RPMI8226 (cell line): ENCODE results near the gene CD300C.
"Not testable (repeated sequence)": the region's sequence is repeated elsewhere in the genome, so short reads cannot be mapped to it uniquely, and the experiment has no call there.

Source experiments
- DNase-seq: peaks from one replicate; pipeline ENCODE4 v3.0.0-alpha.2; 2015

CD300C gene

DNA sequence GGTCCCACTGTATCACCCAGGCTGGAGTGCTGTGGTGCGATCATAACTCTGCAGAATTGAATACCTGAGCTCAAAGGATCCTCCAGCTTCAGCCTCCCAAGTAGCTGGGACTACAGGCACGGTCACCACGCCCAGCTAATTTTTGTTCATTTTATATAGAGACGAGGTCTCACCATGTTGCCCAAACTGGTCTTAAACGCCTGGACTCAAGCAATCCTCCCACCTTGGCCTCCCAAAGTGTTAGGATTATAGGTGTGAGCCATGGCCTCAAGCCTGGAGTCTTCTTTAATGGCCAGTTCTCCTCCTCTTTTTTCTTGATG is 15.1 kb downstream of the CD300C start:
- no peak for DNase-seq

DNA sequence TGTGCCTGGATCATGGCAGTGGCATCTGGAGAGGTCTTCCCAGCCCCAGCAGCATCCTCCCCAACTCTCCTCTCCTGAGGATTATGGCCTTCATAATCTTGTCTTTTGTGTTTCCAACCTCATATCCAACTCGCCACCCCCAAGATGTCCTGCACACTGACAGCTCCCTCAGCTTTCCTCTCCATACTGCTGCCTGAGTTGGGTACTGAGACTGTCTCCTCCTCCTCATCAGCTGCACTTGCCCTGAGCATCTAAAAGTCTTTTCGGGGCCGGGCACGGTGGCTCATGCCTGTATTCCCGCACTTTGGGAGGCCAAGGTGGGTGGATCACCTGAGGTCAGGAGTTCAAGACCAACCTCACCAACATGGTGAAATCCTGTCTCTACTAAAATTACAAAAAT is 16.7 kb downstream of the CD300C start:
- DNase-seq: no peak

DNA sequence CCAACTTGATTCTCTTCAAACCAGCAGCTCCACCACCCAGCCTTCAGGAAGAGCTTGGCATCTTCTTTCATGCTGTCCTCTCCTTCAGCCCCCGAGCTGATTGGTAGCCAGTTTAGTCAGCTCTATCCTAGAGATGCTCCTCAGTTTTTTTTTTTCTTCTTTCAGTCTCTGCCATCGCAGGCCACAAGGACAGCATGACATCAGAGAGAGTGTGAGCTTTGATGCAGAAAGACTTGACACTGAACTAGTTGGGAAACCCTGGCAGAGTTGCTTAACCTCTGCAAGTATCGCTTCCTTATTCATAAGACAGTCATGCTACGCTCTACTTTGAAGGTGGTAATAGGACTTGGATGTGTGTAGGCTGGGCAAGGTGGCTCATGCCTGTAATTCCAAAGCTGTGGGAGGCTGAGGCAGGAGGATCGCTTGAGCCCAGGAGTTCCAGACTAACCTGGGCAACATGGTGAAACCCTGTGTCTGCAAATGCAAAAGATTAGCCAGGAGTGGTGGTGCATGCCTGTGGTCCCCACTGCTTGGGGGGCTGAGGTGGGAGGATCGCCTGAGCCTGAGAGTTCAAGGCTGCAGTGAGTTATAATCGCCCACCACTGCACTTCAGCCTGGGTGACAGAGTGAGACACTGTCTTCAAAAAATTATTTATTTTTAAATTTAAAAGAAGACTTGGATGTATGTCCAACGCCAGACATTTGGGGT is 17.3 kb downstream of the CD300C start:
- peak; percentile 68 for DNase-seq

DNA sequence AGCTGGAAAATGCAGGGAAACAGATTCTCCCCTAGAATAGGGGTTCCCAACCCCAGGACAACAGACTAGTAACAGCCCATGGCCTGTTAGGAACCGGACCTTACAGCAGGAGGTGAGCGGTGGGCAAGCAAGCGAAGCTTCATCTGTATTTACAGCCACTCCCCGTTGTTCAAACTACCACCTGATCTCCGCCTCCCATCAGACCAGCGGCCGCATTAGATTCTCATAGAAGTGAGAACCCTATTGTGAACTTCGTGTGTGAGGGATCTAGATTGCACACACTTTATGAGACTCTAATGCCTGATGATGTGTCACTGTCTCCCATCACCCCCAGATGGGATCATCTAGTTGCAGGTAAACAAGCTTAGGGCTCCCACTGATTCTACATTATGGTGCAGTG is 18.2 kb downstream of the CD300C start:
- DNase-seq: no peak

DNA sequence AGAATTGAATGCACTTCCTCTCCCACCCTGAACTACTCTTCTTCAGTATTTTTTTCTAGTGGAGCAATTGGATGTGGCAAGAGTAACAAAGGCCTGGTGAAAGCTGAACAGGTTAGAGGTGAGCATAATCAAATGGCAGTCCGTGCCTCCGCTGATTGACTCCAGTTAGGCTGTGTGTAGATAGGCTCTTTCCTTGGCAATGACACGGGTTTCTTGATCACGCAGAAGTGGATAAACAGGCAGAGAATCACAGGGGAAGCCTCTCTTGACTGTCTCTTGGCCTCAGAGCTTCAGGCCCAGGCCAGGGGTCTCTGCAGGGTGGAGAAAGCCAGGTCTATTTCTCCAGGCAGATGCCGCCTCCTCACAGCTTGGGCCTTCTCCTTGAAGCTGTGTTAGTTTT is 18.8 kb downstream of the CD300C start:
- DNase-seq: no peak

DNA sequence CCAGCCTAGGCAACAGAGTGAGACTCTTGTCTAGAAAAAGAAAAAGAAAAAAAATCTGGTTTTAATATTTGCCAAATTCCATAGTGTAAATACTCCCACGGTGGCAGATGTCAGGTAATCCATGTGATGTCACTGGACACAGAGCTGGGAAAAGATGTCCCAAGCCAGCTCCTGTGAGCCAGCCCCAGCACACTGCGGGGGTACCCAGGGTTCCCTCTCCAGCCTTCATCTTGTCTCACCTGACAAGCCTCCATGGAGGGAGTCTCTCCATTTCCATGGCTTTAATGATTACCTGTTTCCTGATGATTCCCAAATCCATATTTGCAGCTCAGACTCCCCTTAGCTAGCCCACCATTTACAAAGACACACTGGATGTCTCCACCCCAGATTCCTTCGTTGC is 19.2 kb downstream of the CD300C start:
- DNase-seq: no peak

DNA sequence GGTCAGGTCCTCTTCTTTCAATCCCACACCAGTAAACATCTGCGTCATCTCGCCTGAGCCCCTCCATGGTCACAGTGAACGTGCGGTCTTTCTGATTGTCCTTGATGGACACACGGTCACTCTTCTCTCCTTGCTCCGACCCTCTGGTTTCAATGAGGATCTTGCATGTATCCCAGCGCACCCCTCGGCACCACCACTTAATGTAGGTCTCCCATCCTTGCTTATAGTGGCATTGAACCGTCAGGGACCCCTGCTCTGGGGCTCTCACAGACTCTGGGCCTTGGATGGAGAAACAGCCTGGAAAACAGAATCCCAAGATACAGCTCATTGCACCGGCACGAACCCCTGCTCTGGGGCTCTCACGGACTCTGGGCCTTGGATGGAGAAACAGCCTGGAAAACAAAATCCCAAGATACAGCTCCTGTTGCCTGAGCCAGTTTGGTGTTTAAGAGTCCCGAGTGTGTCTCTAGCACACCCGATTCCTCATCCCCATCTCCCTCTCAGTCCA is 20.1 kb downstream of the CD300C start:
- DNase-seq: no peak

DNA sequence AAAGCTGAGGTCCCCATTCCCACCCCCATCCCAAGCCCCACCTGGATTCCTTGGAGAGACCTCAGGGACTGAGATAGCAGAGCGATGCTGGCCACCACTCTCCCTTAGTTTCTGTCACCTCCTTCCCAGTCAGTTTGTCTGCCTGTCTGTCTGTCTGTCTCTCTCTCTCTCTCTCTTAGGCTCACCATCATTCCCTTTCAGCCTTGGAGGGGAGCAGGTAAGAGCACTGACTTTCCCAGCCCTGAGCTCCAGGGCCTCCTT is 20.5 kb downstream of the CD300C start:
- DNase-seq: no peak

DNA sequence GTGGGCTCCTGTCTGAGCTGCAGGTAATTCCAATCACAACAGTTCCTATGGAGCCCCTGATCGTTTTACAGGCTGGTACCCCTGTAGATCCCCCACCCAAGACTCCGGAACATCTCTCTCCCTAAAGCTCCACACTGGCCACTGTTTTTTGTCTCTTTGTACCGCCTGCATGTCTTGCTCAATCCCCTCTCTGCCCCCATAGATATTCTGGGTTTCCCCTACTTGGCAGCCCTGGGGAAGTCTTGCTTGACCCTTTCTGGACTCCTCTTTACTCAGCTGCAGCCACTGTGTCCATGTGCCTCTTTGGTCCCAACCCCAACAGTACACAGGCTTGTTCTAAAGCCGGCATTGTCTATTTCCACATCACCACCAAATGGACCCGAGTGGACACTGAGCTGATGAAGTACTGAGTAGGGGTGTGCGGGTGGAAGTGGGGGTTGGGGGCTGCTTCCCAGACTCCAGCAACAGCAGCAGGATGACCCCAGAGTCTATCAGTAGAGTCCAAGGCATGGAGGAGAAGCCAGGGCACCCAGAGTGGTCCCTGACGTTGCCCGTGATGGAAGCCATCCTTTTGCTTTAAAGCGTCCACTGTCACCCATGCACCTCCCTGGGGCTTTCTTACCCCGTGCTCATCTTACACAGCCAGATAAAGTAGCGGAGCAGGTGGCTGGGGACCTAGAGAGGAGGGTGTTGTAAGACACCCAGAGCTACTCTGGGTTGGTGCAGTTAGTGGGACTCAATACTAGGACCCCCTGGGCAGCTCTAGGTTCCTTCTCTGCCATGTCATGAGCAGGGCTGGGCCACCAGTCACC is 21.1 kb downstream of the CD300C start:
- DNase-seq: no peak

DNA sequence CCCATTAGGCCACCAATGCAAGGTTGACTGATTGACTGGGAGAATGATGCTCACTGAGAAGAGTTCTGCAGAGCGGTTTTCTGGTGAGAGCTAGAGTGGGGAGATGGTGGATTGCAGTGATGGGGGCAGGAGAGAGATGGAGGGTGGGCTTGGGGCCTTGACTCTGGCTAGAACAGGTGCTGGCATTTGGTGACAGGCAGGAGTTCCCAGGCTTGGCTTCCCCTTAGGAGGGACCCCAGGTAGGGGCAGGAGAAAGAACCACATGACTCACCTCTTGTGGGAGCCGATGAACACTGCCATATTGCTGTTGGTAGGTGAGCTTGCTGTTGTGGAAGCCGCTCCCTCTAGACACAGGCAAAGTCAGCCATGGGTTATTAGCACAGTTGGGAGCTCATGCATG is 22.6 kb downstream of the CD300C start:
- no peak for DNase-seq

DNA sequence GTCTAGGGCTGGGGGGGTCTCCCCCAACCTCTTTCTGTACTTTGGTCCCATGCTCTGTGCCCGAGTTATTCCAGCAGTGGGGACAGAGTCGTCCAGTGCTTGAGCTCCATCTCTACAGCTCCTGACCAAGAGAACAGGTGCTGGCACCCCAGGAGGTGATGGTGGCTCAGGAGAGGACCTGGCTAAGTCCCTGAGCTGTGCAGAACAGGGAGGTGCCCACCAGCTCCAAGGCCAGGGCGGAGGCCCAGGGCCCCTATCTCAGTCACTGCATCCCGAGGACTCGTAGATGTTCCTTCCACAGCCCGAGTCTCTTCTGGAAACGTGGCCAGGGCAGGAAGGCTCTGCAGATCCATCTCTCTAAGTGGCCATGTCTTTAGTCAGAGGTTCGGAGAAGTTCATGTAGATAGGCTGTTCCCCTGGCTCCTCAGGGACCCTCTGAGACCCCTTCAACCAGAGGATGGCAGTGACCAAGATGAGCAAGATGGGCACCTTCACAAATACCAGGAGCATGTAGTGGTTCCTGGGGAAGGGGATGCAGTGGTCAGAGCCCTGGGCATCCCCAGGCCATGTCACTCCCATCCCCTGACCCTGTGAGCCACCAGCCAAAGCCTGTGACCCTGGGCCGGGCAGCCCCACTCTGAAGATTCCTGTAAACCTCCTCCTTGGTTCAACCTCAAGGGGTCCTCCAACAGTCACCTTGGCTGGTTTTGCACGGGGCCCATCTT is 23.4 kb downstream of the CD300C start:
- no peak for DNase-seq

DNA sequence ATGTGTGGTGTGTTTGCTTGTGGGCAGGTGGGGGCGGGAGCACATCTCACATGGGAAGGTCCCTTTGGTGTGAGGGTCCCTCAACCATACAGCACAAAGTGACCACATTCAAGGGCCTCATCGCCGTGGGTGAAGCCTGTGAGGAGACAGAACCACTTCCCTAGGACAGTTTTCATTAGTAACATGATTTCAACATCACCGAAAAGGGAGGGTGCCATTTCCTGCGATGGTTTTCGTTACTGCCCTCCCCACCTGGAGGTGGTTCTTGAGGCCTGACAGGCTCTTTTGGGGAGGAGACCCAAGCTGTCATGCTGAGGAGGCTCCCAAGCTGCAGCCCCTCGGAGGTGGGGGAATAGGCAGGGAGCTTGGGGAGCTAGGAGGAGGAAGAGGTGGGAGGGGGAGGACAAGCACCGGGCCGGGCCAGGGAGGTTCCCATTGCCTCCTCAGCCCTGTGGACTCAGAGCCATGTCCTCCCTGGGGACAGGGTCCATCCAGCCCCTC is 24.2 kb downstream of the CD300C start:
- no peak for DNase-seq

DNA sequence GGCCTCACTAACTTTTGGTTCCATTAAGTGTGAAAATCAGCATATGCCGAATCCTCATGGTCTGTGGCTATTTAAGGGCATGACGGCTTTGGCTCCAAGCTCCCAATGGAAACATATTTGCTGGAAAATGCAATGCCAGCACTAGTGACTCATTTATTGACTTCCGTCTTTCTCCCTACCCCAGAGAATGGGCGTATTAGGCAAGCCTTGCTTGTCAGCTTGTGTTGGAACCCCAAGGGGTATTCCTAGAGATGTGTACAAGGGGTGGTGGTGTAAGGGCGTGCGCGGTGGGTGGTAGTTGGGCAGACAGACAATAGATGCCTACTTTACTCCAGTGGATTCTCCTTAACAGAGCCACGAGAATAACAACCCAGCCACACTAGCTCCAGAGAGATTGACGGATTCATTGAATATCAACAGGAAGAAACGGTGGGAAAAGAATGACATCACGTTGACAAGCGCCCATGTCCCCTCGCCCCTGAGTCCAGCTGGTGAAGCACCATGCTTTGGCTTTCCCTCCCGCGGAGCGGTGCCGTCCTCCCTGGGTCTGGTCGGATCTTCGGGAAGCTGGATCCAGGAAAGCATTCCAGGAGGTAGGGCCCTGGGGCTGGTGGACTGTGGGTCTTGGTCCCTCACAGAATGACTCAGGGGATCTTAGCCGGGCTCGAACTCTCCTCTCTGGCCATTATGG is 25.0 kb downstream of the CD300C start:
- DNase-seq: no peak

DNA sequence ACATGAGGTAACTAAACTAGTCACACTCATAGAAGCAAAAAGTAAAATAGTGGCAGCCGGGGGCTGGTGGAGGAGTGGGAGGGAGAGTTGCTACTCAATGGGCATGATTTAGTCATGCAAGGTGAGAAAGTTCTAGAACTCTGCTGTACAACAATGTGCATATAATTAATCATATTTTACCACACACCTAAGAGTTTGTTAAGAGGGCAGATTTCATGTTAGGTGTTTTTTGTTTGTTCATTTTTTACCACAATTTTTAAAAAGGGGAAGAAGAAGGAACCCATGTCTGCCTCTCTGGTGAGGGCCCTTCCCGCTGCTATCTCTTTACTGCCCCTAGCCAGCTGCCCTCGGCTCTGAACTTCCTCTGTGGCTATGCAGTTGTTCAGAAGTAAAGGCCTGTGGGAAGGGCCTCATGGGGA is 25.9 kb downstream of the CD300C start:
- peak; percentile 63 for DNase-seq

DNA sequence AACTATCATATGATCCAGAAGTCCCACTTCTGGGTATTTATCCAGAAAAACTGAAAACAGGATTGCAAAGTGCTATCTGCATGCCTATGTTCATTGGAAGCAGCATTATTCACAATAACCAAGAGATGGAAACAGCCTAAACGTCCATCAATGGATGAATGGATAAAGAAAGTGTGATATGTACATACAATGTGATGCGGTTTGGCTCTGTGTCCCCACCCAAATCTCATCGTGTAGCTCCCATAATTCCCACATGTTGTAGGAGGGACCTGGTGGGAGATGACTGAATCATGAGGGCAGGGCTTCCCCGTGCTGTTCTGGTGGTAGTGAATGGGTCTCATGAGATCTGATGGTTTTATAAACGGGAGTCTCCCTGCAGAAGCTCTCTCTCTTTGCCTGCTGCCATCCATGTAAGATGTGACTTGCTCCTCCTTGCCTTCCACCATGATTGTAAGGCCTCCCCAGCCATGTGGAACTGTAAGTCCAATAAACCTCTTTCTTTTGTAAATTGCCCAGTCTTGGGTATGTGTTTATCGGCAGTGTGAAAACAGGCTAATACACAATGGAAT is 27.4 kb downstream of the CD300C start:
- not testable (repeated sequence) for DNase-seq

DNA sequence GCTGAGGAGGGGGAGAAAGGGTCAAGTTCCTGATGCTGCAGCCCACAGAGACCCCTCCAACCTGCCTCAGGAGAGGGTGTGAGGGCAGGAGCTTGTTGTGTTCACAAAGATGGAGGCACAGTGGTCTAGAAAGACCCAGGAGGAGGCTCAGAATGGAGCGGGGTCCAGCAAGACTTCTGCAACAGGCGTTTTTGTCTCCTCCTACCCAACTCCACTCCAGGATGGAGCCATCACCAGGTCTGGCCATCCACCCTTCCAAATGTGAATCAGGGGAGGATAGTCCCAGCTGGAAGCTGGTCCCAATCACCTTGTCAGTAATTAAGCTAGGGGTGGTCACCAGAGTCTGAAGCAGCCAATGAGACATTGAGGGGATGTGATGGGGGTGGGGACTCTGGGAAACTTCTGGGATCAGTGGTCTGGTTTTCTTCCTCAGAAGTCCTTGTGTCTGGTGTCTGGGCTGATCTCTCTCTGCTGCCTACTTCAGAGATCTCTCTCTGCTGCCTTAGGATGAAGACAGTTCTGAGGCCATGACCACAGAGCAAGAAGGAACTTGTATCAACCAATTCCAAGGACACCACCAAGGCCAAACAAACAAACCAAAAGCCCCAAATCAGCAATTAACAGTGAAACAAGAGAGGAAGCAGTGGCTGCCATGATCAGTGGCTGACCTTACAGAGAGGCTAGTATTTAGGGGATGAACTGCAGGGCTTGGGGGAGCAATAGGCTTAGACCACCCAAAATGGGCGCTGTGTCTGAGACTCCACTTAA is 29.2 kb downstream of the CD300C start:
- no peak for DNase-seq

DNA sequence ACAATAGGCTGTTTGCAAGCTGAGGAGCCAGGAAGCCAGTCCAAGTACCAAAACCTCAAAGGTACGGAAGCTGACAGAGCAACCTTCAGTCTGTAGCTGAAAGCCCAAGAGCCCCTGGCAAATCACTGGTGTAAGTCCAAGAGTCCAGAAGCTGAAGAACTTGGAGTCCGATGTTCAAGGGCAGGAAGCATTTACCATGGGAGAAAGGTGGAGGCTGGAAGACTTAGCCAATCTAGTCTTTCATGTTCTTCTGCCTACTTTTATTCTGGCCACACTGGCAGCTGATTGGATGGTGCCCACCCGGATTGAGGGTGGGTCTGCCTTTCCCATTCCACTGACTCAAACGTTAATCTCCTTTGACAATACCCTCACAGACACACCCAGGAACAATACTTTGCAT is 30.0 kb downstream of the CD300C start:
- DNase-seq: no peak

DNA sequence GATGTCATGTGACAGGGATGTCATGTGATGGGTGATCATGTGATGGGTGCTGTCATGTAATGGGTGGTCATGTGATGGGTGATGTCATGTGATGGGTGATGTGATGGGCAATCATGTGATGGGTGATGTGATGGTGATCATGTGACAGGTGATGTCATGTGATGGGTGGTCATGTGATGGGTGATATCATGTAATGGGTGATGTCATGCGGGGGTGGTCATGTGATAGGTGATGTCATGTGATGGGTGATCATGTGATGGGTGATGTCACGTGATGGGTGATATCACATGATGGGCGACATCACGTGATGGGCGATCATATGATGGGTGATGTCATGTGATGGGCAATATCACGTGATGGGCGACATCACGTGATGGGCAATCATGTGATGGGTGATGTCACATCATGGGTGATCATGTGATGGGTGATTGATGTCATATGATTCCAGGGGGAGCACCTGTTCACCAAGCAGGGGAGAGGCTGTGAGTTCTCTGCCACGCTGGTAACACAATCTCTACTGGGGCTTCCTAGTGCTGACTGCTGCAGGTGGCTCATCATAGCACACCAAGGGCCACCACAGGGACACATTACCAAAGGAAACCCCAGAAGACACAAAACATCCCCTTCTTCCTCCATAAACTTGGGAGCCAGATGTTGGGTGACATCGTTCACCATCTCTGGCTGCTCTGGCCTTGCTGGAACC is 31.1 kb downstream of the CD300C start:
- no peak for DNase-seq

DNA sequence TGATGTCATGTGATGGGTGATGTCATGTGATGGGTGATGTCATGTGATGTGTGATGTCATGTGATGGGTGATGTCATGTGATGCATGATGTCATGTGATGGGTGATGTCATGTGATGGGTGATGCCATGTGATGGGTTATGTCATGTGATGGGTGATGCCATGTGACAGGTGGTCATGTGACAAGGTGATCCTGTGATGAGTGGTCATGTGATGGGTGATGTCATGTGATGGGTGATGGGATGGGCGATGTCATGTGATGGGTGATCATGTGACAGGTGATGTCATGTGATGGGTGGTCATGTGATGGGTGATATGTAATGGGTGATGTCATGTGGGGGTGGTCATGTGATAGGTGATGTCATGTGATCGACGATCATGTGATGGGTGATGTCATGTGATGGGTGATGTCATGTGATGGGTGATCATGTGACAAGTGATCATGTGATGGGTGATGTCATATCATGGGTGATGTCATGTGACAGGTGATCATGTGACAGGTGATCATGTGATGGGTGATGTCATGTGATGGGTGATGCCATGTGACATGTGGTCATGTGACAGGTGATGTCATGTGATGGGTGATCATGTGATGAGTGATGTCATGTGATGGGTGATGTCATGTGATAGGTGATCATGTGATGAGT is 31.8 kb downstream of the CD300C start:
- DNase-seq: peak; percentile 32

DNA sequence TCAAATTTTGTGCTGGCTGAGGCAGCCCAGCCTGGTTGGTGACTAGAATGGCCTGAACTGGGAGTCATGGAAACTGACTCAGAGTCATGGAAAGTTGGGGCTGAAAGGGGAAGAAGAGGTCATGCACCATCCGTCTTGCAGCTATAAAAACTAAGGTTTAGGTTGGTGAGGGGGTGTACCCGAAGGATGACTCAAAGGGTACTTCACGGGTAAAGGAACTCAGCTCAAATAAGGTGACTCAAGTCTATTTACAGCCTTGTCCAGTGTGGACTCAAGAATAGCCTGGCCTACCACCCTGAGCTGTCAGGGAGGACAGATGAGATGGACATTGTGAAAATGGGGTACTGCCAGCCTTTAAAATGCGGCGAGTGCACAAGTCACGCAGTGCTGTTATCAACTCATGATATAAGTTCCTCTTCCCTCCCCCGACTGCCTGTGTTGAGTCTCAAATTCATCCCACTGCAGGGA is 33.3 kb downstream of the CD300C start:
- no peak for DNase-seq

DNA sequence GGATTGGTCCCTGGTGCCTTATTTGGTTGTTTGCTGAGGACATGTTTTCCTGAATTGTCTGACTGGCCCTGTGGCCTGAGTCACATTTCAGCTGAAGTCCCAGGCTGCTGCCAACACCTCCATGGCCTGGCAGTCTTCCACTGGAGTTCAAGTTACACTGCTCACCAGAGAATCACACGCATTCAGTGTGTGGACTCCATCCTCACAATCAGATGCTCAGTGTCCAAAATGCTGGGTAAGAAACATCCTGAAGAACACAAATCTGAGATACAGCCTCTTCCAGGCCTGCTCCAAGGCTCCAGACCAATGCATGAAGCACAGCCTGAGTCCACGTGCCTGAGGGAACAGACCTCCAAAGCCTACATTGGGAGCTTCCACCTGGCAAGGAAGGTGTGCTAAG is 33.9 kb downstream of the CD300C start:
- DNase-seq: no peak
